ENCODE data around the gene IGSF9B.
A peak's percentile ranks its signal among the peaks of the same experiment; 100 is the strongest.

The IGSF9B gene

DNA sequence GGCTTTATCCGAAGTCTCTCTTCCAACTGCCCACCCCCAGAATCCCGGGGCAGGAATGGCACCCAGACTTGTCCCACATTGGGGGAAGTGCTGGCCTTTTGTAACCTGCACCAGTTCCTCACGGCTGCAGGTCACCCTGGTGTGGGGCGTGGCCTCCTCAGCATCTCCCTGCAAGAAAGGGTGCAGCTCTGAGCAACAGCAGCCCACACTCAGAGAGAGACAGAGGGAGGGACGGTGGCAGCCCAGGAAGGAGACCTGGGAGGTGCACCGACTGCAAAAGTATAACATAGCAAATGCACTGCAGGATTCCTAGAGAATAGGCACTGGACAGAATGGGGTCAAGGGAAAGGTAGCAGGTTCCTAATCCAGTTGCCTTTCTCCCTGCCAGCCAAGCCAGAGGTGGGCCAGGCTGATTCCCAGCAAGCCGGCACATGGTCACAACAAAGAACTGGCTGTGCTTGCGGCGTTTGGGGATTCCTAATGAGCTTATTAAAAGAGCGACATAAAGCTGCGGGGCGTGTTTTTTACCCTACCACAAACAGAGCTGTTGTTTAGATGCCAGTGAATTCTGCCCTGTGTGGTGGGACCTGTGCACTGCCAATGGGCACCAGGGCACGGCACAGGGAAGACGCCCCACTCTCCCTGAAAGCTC, 18.2 kb upstream of the IGSF9B start:
- Histone ChIP-seq H3K27me3 (ENCODE audit: control insufficient read depth in 1 of 2, insufficient read depth in 2 of 2, low read length in 2 of 2) (peaks cover 6 to 7% of the 10 kb centered on the region in 2 donors), H3K36me3 (ENCODE audit: control insufficient read depth in 1 of 2, insufficient read depth in 2 of 2, low read length in 2 of 2) (no peaks in the 10 kb centered on the region)

DNA sequence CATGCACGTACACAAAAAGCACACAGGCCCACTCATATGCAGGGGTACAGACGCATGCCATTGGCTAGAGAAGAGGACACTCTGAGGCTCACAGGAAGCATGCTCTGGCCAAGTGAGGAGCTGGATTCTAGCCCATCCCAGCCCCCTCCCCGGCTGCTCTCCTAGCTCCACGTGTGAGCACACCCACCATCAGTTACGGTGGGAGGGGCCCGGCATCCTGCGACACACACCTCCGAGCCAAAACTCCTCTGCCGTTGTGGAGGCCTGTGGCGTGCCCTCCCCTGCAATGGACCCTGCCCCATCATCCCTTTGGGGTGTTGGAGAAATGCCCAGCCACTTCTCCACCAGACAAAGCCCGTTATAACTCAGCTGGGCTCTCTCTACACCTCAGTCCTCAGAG, 15.1 kb upstream of the IGSF9B start:
- H3K36me3 ChIP-seq (ENCODE audit: control insufficient read depth in 1 of 2, insufficient read depth in 2 of 2, low read length in 2 of 2), result no peaks in the 10 kb centered on the region
- H3K4me3 ChIP-seq (ENCODE audit: low read depth in 1 of 2, low read length in 2 of 2), result no peak overlapping the region
- H3K9me3 ChIP-seq (ENCODE audit: control insufficient read depth in 1 of 2, low read length in 2 of 2), result no peaks in the 10 kb centered on the region
- H3K9ac ChIP-seq (ENCODE audit: low read depth in 1 of 2, low read length in 2 of 2), result no peak overlapping the region
- H3K27me3 ChIP-seq (ENCODE audit: control insufficient read depth in 1 of 2, insufficient read depth in 2 of 2, low read length in 2 of 2), result peaks cover 9 to 16% of the 10 kb centered on the region in 2 donors
- no peak overlapping the region for H3K27ac ChIP-seq (ENCODE audit: low read depth, low read length)
- H3K4me1 ChIP-seq (ENCODE audit: control insufficient read depth in 1 of 2, insufficient read depth in 2 of 2, low read length in 2 of 2), result no peaks in the 10 kb centered on the region

More for the DNA sequence above, 18.2 kb upstream of the IGSF9B start:
- Histone ChIP-seq H3K27ac (ENCODE audit: low read depth, low read length) (no peak overlapping the region), H3K4me1 (ENCODE audit: control insufficient read depth in 1 of 2, insufficient read depth in 2 of 2, low read length in 2 of 2) (no peaks in the 10 kb centered on the region), H3K4me3 (ENCODE audit: low read depth in 1 of 2, low read length in 2 of 2) (no peak overlapping the region), H3K9me3 (ENCODE audit: control insufficient read depth in 1 of 2, low read length in 2 of 2) (no peaks in the 10 kb centered on the region), H3K9ac (ENCODE audit: low read depth in 1 of 2, low read length in 2 of 2) (no peak overlapping the region)

DNA sequence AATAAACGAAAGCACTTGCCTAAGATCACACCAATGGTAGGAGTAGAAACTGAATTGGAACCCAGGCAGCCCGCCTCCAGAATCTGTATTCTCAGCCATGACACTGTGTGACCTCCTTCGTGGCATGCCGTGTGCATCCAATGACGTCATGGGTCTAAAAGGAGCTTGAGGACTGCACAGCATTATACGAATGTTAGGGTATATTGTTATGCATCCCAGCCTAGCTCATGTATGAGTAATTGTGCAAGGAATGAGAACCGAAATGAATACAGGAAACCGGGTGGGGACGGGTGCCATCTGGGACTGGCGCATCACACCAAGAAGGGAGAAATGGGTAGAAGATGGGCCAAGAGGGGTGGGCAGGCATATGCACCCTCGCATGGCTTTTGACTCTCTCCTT, 12.3 kb upstream of the IGSF9B start:
- Histone ChIP-seq H3K36me3 (ENCODE audit: control insufficient read depth in 1 of 2, insufficient read depth in 2 of 2, low read length in 2 of 2) (no peaks in the 10 kb centered on the region), H3K4me1 (ENCODE audit: control insufficient read depth in 1 of 2, insufficient read depth in 2 of 2, low read length in 2 of 2) (no peaks in the 10 kb centered on the region), H3K27me3 (ENCODE audit: control insufficient read depth in 1 of 2, insufficient read depth in 2 of 2, low read length in 2 of 2) (peaks cover 8 to 9% of the 10 kb centered on the region in 2 donors), H3K4me3 (ENCODE audit: low read depth in 1 of 2, low read length in 2 of 2) (no peak overlapping the region), H3K9me3 (ENCODE audit: control insufficient read depth in 1 of 2, low read length in 2 of 2) (no peaks in the 10 kb centered on the region), H3K27ac (ENCODE audit: low read depth, low read length) (no peak overlapping the region), H3K9ac (ENCODE audit: low read depth in 1 of 2, low read length in 2 of 2) (no peak overlapping the region)

DNA sequence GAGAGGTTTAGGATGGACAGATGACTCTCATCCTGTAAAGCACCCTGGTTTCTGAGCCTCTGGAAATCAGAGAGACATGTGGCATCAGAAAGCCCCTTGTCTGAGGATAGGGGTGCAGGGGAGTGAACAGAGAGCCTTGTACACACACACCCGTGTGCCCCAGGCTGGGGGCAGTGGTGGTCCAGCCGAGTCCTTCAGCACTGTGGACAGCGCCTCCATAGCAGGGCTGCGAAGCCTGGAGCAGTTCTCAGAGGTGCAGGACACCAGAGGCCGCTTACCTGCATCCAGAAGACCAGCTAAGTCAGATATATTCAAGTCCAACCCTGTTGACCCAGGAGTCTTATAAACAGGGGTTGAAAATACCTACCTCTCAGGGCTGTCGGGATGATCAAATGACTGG, 11.5 kb upstream of the IGSF9B start:
- Histone ChIP-seq H3K4me3 (ENCODE audit: low read depth in 1 of 2, low read length in 2 of 2) (no peak overlapping the region), H3K9me3 (ENCODE audit: control insufficient read depth in 1 of 2, low read length in 2 of 2) (no peaks in the 10 kb centered on the region), H3K27me3 (ENCODE audit: control insufficient read depth in 1 of 2, insufficient read depth in 2 of 2, low read length in 2 of 2) (peaks cover 8 to 9% of the 10 kb centered on the region in 2 donors), H3K4me1 (ENCODE audit: control insufficient read depth in 1 of 2, insufficient read depth in 2 of 2, low read length in 2 of 2) (no peaks in the 10 kb centered on the region), H3K9ac (ENCODE audit: low read depth in 1 of 2, low read length in 2 of 2) (no peak overlapping the region), H3K36me3 (ENCODE audit: control insufficient read depth in 1 of 2, insufficient read depth in 2 of 2, low read length in 2 of 2) (no peaks in the 10 kb centered on the region), H3K27ac (ENCODE audit: low read depth, low read length) (no peak overlapping the region)

DNA sequence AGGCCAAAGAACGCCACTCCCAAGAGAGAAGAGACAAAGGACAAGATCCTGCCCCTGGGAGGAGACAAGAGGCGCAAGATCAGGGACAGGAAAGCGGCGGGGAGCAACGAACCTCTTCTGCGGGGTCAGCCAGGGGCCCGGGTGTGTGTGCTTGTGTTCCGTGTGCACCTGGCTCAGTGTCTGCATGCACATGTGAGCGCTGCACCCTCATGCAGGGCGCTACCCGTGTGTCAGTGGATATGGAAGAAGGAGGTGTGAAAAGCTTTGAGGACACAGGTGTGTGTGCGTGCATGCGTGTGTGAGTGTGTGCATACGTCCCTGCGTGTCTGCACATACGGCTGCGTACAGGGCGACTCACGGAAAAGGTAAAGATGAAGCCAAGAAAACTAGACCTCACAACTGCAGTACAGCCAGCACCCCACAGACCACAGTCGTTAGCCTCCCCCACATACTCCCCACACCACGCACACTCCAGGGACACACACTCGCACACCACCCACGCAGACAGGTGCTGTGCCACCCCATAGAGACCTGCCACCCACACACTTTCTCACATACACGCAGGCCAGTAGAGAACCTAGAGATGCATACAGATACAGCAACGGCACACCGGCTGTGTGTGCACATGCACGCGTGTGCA, 11.0 kb upstream of the IGSF9B start:
- no peak overlapping the region for H3K9ac ChIP-seq (ENCODE audit: low read depth in 1 of 2, low read length in 2 of 2)
- no peaks in the 10 kb centered on the region for H3K4me1 ChIP-seq (ENCODE audit: control insufficient read depth in 1 of 2, insufficient read depth in 2 of 2, low read length in 2 of 2)
- H3K9me3 ChIP-seq (ENCODE audit: control insufficient read depth in 1 of 2, low read length in 2 of 2), result no peaks in the 10 kb centered on the region
- H3K27me3 ChIP-seq (ENCODE audit: control insufficient read depth in 1 of 2, insufficient read depth in 2 of 2, low read length in 2 of 2), result peaks cover 8 to 9% of the 10 kb centered on the region in 2 donors
- H3K27ac ChIP-seq (ENCODE audit: low read depth, low read length), result no peak overlapping the region
- H3K4me3 ChIP-seq (ENCODE audit: low read depth in 1 of 2, low read length in 2 of 2), result peak overlapping the region in 1 of 2 donors; percentile 40
- no peaks in the 10 kb centered on the region for H3K36me3 ChIP-seq (ENCODE audit: control insufficient read depth in 1 of 2, insufficient read depth in 2 of 2, low read length in 2 of 2)

DNA sequence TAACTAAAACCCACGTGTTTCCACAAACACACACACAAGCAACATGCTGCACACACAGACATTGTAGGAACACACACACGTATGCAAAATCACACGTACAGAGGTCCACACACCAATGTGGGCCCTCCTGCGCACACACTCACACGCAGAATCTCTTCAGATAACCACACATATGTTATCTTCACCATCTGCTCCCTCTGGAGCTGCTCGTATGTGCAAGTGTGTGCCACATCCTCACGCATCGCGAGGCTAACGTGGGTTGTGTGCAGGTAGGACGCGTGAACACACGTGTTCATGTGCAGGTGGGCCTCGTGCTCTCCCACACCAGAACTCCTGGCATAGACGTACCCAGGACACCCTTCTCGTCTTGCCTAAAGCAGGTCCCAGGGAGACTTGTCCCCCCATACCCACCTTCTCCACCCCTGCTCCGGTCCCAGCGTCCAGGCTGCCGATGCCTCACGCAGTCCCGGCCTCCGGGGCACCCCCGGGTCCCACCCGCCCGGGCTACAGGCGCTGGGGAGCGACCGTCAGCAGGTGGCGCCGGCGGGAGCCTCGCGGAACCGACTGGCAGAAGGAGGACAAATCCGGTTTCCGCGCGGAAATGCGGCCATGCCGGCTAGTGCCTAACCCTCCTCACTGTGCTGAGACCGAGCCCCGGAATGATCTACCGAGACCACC, 10.3 kb upstream of the IGSF9B start:
- Histone ChIP-seq H3K36me3 (ENCODE audit: control insufficient read depth in 1 of 2, insufficient read depth in 2 of 2, low read length in 2 of 2) (no peaks in the 10 kb centered on the region), H3K4me1 (ENCODE audit: control insufficient read depth in 1 of 2, insufficient read depth in 2 of 2, low read length in 2 of 2) (no peaks in the 10 kb centered on the region), H3K27me3 (ENCODE audit: control insufficient read depth in 1 of 2, insufficient read depth in 2 of 2, low read length in 2 of 2) (peaks cover 8 to 9% of the 10 kb centered on the region in 2 donors), H3K9ac (ENCODE audit: low read depth in 1 of 2, low read length in 2 of 2) (no peak overlapping the region), H3K27ac (ENCODE audit: low read depth, low read length) (no peak overlapping the region), H3K4me3 (ENCODE audit: low read depth in 1 of 2, low read length in 2 of 2) (peak overlapping the region in 1 of 2 donors; percentile 40), H3K9me3 (ENCODE audit: control insufficient read depth in 1 of 2, low read length in 2 of 2) (no peaks in the 10 kb centered on the region)

DNA sequence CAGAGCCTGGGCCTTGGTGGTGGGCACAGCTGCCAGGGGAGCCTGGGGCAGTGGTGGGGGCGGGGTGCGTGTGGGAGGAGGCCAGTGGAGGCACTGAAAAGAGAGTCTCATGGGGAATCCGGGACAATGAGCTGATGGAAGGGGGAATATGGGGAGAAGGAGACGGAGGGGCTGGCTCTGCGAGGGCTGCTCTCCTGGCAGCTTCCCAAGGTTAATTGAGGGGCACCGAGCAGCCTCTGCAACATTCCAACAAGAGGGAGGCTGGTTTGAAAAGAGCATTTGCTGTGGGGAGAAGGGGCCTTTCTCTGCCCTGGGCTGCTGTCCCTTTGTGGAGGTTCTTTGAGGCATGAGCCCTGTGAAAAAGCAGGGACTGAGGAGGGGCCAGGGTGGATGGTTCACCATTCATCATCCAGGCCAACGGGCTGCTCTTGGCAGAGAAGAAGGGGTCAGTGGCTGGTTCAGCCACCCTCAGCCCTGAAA, 9.4 kb upstream of the IGSF9B start:
- Histone ChIP-seq H3K4me3 (ENCODE audit: low read depth in 1 of 2, low read length in 2 of 2) (no peak overlapping the region), H3K9ac (ENCODE audit: low read depth in 1 of 2, low read length in 2 of 2) (no peak overlapping the region), H3K36me3 (ENCODE audit: control insufficient read depth in 1 of 2, insufficient read depth in 2 of 2, low read length in 2 of 2) (no peaks in the 10 kb centered on the region), H3K4me1 (ENCODE audit: control insufficient read depth in 1 of 2, insufficient read depth in 2 of 2, low read length in 2 of 2) (no peaks in the 10 kb centered on the region), H3K27ac (ENCODE audit: low read depth, low read length) (no peak overlapping the region), H3K27me3 (ENCODE audit: control insufficient read depth in 1 of 2, insufficient read depth in 2 of 2, low read length in 2 of 2) (peaks cover 8 to 9% of the 10 kb centered on the region in 2 donors), H3K9me3 (ENCODE audit: control insufficient read depth in 1 of 2, low read length in 2 of 2) (no peaks in the 10 kb centered on the region)

DNA sequence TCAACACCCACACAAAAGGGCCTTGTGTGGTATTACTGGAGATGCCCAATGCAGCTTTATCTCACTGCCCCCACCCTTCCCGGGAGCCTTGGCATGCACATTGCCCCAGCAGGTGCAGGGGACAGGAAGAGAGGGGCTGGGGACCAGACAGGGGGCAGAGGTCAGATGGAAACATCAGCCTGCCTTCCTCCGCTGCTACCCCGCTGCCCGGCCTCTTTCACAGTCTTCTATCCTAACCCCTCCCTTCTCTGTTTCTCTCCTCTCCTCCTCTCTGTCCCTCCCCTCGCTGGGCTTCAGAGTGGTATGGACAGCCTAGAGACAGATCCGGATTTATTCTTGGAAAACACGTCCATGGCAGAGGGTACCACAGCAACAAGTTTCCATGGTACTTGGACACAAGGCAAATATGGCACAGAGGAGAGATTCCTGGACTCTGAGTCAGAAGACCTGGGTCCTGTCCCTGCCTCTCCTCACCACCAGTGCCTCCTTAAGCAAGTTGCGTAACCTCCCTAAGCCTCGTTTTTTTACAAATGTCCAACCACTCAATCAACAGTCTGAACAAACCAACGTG, 8.3 kb upstream of the IGSF9B start:
- H3K36me3 ChIP-seq (ENCODE audit: control insufficient read depth in 1 of 2, insufficient read depth in 2 of 2, low read length in 2 of 2), result no peaks in the 10 kb centered on the region
- H3K27me3 ChIP-seq (ENCODE audit: control insufficient read depth in 1 of 2, insufficient read depth in 2 of 2, low read length in 2 of 2), result peaks cover 9% of the 10 kb centered on the region in 2 donors
- no peaks in the 10 kb centered on the region for H3K9me3 ChIP-seq (ENCODE audit: control insufficient read depth in 1 of 2, low read length in 2 of 2)
- H3K4me3 ChIP-seq (ENCODE audit: low read depth in 1 of 2, low read length in 2 of 2), result no peak overlapping the region
- H3K27ac ChIP-seq (ENCODE audit: low read depth, low read length), result no peak overlapping the region
- H3K4me1 ChIP-seq (ENCODE audit: control insufficient read depth in 1 of 2, insufficient read depth in 2 of 2, low read length in 2 of 2), result no peaks in the 10 kb centered on the region
- H3K9ac ChIP-seq (ENCODE audit: low read depth in 1 of 2, low read length in 2 of 2), result no peak overlapping the region

DNA sequence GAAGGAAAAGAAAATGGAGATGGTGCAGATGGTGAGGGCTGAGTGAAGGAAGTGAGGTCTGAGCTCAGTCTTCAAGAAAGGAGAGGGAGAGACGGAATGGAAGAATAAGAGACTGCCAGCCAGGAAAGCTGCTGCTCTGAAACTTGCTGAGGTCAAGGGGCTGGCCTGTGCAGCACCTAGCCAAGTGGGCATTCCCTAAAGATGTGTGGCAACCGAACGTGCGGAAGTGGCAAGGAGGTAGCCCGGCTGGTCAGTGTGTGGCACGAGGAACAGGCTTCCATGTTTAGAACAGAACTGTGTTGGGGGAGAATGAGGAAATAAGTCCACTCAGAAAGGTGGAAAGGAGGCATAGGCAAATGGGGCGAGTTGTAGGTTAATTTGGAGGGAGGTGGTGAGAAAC, 7.6 kb upstream of the IGSF9B start:
- Histone ChIP-seq H3K4me1 (ENCODE audit: control insufficient read depth in 1 of 2, insufficient read depth in 2 of 2, low read length in 2 of 2) (no peaks in the 10 kb centered on the region), H3K27me3 (ENCODE audit: control insufficient read depth in 1 of 2, insufficient read depth in 2 of 2, low read length in 2 of 2) (peaks cover 10 to 16% of the 10 kb centered on the region in 2 donors), H3K36me3 (ENCODE audit: control insufficient read depth in 1 of 2, insufficient read depth in 2 of 2, low read length in 2 of 2) (no peaks in the 10 kb centered on the region), H3K9ac (ENCODE audit: low read depth in 1 of 2, low read length in 2 of 2) (no peak overlapping the region), H3K9me3 (ENCODE audit: control insufficient read depth in 1 of 2, low read length in 2 of 2) (no peaks in the 10 kb centered on the region), H3K27ac (ENCODE audit: low read depth, low read length) (no peak overlapping the region), H3K4me3 (ENCODE audit: low read depth in 1 of 2, low read length in 2 of 2) (no peak overlapping the region)

DNA sequence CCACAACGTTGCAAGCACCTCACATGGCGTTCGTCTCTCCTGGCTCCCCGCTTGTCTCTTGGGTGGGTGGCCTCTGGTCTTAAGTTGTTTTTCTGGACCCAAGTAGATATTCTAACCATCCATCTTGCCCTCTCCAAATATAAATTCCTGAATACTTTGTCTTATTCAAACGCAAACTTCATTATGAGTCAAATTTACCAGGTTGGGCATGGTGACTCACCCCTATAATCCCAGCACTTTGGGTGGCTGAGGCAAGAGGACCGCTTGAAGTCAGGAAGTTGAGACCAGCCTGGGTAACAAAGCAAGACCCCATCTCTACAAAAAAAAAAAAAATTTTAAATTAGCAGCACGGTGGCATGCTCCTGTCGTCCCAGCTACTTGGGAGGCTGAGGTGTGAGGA, 5.1 kb upstream of the IGSF9B start:
- Histone ChIP-seq H3K9me3 (ENCODE audit: control insufficient read depth in 1 of 2, low read length in 2 of 2) (no peaks in the 10 kb centered on the region), H3K4me1 (ENCODE audit: control insufficient read depth in 1 of 2, insufficient read depth in 2 of 2, low read length in 2 of 2) (peaks cover 4 to 7% of the 10 kb centered on the region in 2 donors), H3K4me3 (ENCODE audit: low read depth in 1 of 2, low read length in 2 of 2) (no peak overlapping the region), H3K27ac (ENCODE audit: low read depth, low read length) (no peak overlapping the region), H3K27me3 (ENCODE audit: control insufficient read depth in 1 of 2, insufficient read depth in 2 of 2, low read length in 2 of 2) (peaks cover 9 to 33% of the 10 kb centered on the region in 2 donors), H3K9ac (ENCODE audit: low read depth in 1 of 2, low read length in 2 of 2) (no peak overlapping the region), H3K36me3 (ENCODE audit: control insufficient read depth in 1 of 2, insufficient read depth in 2 of 2, low read length in 2 of 2) (no peaks in the 10 kb centered on the region)
